Medulla oblongata (tissue), 1 donor: ENCODE results near the gene CARD11.
A peak's percentile ranks its signal among the peaks of the same experiment; 100 is the strongest.

Source experiments
- DNase-seq: peaks from one replicate; pipeline ENCODE4 v3.0.0-alpha.2; 2015; ENCODE audit errors: extremely low spot score

Gene CARD11

GRCh38 chr7:2873686-2874551, 169.7 kb downstream of the CARD11 start:
- DNase-seq, result peak; percentile 31

GRCh38 chr7:2873146-2873545, 170.5 kb downstream of the CARD11 start:
- DNase-seq, result no peak

DNA sequence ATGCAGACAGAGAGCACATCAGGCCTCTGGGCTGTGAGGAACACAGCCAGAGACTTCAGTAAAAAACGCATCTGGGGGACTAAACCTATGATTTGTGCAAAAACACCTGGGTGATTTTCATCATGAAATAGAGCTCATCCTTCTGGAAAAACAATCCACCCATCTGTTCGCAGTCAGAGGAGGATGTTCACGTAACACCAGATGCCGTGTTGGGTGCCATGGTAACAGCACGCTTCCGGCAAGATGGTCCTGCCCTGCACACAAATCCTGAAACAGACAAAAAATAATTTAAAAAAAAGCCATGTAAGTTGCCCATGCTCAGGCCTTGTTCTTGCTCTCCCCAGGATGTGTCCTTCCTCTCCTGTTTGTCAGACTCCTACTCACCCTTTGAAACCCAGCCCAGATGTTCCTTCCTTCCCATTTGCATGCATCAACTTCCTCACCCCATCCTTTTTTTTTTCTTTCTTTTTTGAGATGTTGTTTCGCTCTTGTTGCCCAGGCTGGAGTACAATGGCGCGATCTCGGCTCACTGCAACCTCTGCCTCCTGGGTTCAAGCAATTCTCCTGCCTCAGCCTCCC, 171.3 kb downstream of the CARD11 start:
- DNase-seq, result no peak

GRCh38 chr7:2870471-2870931, 173.2 kb downstream of the CARD11 start:
- DNase-seq, result peak; percentile 50

GRCh38 chr7:2869981-2870380, 173.7 kb downstream of the CARD11 start:
- no peak for DNase-seq

DNA sequence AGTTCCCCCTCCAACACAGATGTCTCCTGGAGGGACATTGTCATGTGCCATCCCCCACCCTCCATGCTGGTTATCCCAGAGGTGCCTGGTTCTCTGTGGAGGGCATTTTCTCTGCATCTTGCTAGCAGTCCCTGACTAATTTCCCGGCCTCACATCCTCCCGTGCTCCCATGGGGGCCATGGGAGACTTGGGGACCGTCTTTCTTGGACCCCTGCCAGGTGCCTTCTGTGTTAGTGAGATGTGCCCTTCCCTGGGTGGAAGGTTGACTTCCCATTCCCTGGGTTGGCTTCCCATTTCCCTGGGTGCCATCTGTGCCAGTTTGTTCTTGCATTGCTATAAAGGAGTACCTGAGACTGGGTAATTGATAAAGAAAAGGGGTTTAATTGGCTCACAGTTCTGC, 177.1 kb downstream of the CARD11 start:
- no peak for DNase-seq

DNA sequence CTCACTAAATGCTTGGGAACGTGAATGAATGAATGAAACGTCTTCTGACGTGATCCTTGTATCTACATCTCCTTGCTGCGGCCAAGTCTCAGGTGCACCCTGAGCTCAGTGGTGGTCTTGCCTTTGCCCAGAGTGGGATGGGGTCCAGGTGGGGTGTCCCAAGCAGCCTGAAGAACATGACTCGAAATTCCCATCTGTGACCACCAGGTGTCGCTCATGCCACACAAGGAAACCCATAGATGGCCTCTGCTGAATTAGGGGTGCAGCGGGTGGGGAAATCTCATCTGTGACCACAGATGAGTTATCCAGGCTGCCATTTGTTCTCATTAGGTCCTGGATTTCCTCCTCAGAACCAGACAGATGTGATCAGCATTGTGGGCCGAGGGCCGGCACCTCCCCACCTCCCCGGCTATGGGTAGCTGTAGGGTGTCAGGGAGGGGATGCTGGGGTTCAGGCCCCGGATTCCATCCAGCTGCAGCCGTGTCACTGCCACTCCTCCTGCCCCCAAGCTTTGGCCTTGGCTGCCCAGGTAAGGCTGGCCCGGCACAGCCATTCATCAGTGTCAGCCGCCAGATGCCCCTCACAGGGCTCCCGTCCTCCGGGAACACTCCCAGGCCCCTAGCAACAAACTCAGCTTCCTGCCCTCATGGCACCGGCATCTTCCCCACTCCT, 178.5 kb downstream of the CARD11 start:
- DNase-seq, result peak; percentile 87

DNA sequence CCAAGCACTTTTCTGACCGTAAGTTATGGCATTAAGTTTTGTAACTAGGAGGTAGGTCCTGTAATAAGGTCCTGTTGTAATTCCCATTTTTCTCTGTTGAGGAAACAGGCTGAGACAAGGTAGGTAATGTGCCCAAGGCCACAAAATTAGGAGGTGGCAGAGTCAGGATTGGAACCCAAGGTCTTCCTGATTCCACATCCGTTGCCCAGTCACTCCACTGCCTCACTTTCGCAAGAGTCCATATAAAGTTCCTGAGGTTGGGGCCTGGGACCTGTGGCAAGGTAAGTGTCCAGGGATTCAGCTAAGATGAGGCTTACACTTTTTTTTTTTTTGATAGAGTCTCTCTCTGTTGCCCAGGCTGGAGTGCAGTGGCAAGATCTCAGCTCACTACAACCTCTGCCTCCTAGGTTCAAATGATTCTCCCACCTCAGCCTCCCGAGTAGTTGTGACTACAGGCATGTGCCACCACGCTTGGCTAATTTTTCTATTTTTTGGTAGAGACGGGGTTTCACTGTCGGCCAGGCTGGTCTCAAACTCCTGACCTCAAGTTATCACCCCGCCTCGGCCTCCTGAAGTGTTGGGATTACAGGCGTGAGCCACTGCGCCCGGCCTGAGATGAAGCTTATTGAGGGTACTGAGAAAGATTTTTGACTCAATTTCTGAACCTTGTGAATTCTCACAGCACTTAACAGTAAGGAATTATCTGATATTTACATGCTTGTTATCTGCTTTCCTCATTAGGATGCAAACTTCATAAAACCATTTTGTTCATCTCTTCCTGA, 179.3 kb downstream of the CARD11 start:
- no peak for DNase-seq

DNA sequence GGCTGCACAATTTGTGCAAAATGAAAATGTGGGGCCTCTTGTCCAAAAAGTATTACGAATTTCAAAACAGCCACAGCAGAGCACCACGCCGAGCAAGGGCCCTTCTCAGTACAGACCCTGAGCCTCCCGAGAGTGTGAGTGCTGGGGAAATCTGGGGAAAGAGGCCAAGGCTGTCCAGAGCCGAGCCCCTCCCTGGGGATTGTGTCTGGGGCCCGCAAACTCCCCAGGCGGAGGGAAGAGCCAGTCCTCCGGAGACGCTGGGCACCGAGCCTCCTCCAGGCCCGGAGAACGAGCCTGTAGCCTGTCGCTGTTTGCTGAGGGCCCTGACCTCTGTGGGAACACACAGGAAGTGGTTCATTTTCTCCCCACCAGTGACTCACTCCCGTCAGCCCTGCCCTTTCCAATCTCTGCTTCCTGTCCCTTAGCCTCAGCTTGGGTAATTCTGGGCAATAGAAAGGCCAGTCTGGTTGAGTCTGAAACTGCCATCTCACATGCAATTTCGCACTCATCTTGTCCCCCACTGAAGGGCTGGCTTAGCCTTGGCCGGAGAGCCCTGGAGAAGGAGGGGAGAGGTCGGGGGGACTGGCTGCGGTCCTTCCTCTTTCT, 180.1 kb downstream of the CARD11 start:
- peak; percentile 59 for DNase-seq

DNA sequence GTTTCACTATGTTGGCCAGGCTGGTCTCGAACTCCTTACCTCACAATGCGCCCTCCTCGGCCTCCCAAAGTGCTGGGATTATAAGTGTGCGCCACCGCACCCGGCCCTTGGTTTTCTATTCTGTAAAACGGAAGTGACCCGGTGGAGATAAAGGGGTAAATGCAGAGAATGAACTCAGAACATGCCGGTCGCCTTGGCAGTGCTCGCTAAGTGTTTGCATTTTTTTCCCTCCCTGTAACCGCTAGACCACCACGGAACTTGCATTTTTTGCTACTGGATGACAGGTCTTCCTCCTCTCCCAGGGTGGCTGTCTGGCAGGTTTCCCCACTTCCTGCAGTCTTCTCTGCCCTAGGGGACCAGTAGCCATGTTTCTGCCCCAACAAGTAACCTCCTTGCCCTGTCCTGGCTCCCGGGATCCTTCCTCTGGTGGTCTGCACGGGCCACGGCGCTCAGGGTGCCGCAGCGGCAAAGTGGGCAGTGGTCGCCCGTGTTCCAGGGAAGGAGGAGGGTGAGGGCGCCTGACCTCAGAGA, 180.8 kb downstream of the CARD11 start:
- no peak for DNase-seq

DNA sequence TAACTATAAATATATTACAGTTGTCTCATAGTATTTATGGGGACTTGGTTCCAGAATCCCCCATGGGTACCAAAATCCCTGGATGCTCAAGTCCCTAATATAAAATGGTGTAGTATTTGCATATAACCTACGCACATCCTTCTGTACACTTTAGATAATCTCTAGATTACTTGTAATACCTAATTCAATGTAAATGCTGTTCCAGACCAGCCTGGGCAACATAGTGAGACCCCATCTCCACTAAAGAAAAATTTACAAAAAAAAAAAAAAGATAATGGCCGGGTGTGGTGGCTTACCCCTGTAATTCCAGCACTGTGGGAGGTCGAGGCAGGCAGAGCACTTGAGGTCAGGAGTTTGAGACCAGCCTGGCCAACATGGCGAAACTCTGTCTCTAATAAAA, 182.2 kb downstream of the CARD11 start:
- no peak for DNase-seq

DNA sequence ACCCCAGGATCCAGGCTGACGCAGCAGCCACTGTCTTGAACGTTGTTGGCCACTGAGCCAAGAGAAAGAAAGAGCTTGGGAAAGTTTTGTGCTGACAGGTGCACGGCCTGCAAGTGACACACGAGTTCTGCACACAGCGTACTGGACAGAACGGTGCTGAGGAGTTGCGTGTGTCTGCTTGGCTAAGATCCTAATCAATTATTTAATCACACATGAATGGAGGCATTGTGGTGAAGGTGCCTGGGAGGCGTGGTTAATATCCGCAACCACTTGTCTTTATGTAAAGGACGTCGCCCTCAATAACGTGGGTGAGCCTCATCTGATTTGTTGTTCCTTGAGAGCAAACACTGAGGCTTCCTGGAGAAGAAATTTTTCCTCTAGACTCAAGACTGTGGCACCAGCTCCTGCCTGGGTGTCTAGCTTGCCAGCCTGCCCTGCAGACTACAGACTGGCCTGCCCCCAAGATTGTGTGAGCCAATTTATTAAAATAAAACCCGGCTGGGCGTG, 183.0 kb downstream of the CARD11 start:
- DNase-seq, result no peak

GRCh38 chr7:2859952-2860351, 183.7 kb downstream of the CARD11 start:
- no peak for DNase-seq

DNA sequence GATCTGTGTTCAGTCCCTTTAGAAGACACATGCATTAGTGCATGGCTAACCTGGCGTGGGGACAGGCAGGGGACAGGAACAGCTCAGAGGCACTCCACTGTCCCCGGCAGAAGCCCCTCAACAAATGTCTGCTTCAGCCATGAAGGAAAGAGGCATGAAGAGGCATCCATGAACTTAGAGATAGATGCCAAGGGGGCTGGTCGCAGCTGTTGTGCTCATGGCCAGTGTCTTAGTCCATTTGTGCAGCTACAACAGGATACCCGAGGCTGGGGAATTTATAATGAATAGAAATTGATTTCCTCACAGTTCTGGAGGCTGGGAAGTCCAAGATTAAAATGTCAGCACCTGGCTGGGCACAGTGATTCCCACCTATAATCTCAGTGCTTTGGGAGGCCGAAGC, 185.0 kb downstream of the CARD11 start:
- no peak for DNase-seq

- no peak for DNase-seq
Observed at GRCh38 chr7:2856388-2857169, 187.1 kb downstream of the CARD11 start.
